SK-N-SH (cell line): ENCODE measurements around the gene CABP1. TPM values are rescaled to one million over a fixed set of nuclear protein-coding genes. Genes with fewer than 3 reads are reported as not detected.

Experiments
- CTCF ChIA-PET: fragments of 300-600, 350-600 bp; formaldehyde crosslinking; extraction: SDS; loops from one replicate; lab custom pipeline; 2021; lab: Yijun Ruan, JAX
- POLR2A ChIA-PET: fragments of 350-600 bp; sonication (Branson Sonifier 250); formaldehyde crosslinking; extraction: SDS; loops from one replicate; lab custom pipeline; 2020; ENCODE audit warnings: antibody characterized with exemption, inconsistent platforms; lab: Yijun Ruan, JAX
- DNase-seq: peaks from one replicate; pipeline ENCODE4 v3.0.0; 2012
- H2AFZ ChIP-seq: fragments of 200-600 bp; sonication (generic); 2 replicates; pipeline ENCODE4 v1.8.1; 2016; ENCODE audit warnings: antibody characterized with exemption, mild to moderate bottlenecking, low read depth
- H3F3A ChIP-seq: fragments of 200-600 bp; sonication (generic); replicated peaks from 2 replicates; pipeline ENCODE3; 2016; ENCODE audit warnings: antibody characterized with exemption, mild to moderate bottlenecking; ENCODE audit not compliant: insufficient read depth
- H3K27ac ChIP-seq, 2 experiments: fragments of 200-500 bp in 1 of 2; fragments of 200-600 bp in 1 of 2; sonication (Bioruptor generic) in 1 of 2; sonication (generic), shearing (Covaris generic) in 1 of 2; 2 replicates each; pipeline versions ENCODE4 v1.5.1 to v1.6.1; 2014 to 2016; ENCODE audit warnings: low read depth in 2 of 2, inconsistent platforms in 1 of 2, low read length in 1 of 2, mild to moderate bottlenecking in 1 of 2, mixed read lengths in 1 of 2
- H3K27me3 ChIP-seq: fragments of 200-600 bp; sonication (generic), shearing (Covaris generic); 2 replicates; pipeline ENCODE4 v1.6.1; 2016; ENCODE audit warnings: mixed run types; ENCODE audit not compliant: insufficient read depth
- H3K36me3 ChIP-seq, 2 experiments: fragments of 200-500 bp in 1 of 2; fragments of 200-600 bp in 1 of 2; sonication (Bioruptor generic) in 1 of 2; sonication (generic) in 1 of 2; replicated peaks in 1 of 2; 2 replicates each; pipeline versions ENCODE3 to v1.5.1; 2014 to 2016; ENCODE audit warnings: low read length in 1 of 2, mild to moderate bottlenecking in 1 of 2; ENCODE audit not compliant: insufficient read depth in 2 of 2, control insufficient read depth in 1 of 2
- H3K4me1 ChIP-seq, 2 experiments: fragments of 200-500 bp in 1 of 2; fragments of 200-600 bp in 1 of 2; sonication (Bioruptor generic) in 1 of 2; sonication (generic), shearing (Covaris generic) in 1 of 2; 2 replicates each; pipeline versions ENCODE4 v1.5.1 to v1.6.1; 2014 to 2016; ENCODE audit warnings: low read depth in 1 of 2, low read length in 1 of 2, mixed run types in 1 of 2; ENCODE audit not compliant: insufficient read depth in 2 of 2, control insufficient read depth in 1 of 2
- H3K4me2 ChIP-seq: fragments of 200-600 bp; sonication (generic), shearing (Covaris generic); 2 replicates; pipeline ENCODE4 v1.6.1; 2017; ENCODE audit warnings: mixed run types
- H3K4me3 ChIP-seq, 2 experiments: fragments of 200-500 bp in 1 of 2; fragments of 200-600 bp in 1 of 2; sonication (Bioruptor generic) in 1 of 2; sonication (generic), shearing (Covaris generic) in 1 of 2; 2 replicates each; pipeline versions ENCODE4 v1.5.1 to v1.8.1; 2014 to 2016; ENCODE audit warnings: low read depth in 2 of 2, inconsistent platforms in 1 of 2, low read length in 1 of 2, mild to moderate bottlenecking in 1 of 2, mixed read lengths in 1 of 2, moderate library complexity in 1 of 2
- H3K79me2 ChIP-seq: fragments of 200-600 bp; sonication (generic); 2 replicates; pipeline ENCODE4 v1.8.1; 2017; ENCODE audit warnings: mild to moderate bottlenecking; ENCODE audit not compliant: insufficient read depth
- H3K9ac ChIP-seq: fragments of 200-600 bp; sonication (generic); 2 replicates; pipeline ENCODE4 v1.6.1; 2017; ENCODE audit warnings: mixed run types
- H3K9me2 ChIP-seq: fragments of 200-600 bp; sonication (generic); 2 replicates; pipeline ENCODE4 v1.6.1; 2017; ENCODE audit warnings: mixed run types
- H3K9me3 ChIP-seq: fragments of 200-600 bp; sonication (generic); 2 replicates; pipeline ENCODE4 v1.6.1; 2017; ENCODE audit warnings: mixed run types, mild to moderate bottlenecking, moderate library complexity
- H4K20me1 ChIP-seq: fragments of 200-600 bp; sonication (generic); 2 replicates; pipeline ENCODE4 v1.6.1; 2017; ENCODE audit warnings: mild to moderate bottlenecking, mixed run types; ENCODE audit not compliant: insufficient read depth
- CHD2 ChIP-seq: fragments of 150-350 bp; IDR thresholded peaks from 2 replicates; pipeline ENCODE4 v1.6.1; 2018; ENCODE audit warnings: low read length; ENCODE audit not compliant: partially characterized antibody
- RAD21 ChIP-seq: IDR thresholded peaks from 2 replicates; pipeline ENCODE4 v1.6.1; 2012; ENCODE audit warnings: mild to moderate bottlenecking, low read length
- SIN3A ChIP-seq: IDR thresholded peaks from 2 replicates; pipeline ENCODE4 v1.6.1; 2012; ENCODE audit warnings: low read depth, mild to moderate bottlenecking, low read length, moderate library complexity, borderline replicate concordance
- TAF1 ChIP-seq: IDR thresholded peaks from 2 replicates; pipeline ENCODE4 v1.6.1; 2012; ENCODE audit warnings: low read depth, mild to moderate bottlenecking, low read length, moderate library complexity, borderline replicate concordance
- YY1 ChIP-seq: IDR thresholded peaks from 2 replicates; pipeline ENCODE4 v1.4.0; 2012; ENCODE audit warnings: low read depth, mild to moderate bottlenecking
- WGBS: methylation state at CpG from one replicate; pipeline ENCODE4 v1.1.6; 2017; ENCODE audit warnings: low lambda C conversion rate; 5-methylcytosine and 5-hydroxymethylcytosine counted together
- polyA plus RNA-seq, 3 experiments: library from polyadenylated mRNA; depleted of rRNA; stranded (reverse); fragments of >200 nt; gene quantifications; 2 replicates each; pipeline ENCODE4 v1.2.3, GENCODE V29; 2012
- TF ChIP-seq, protein P1 (sequence below): IDR thresholded peaks from 2 replicates; pipeline ENCODE4 v1.6.1; 2012; ENCODE audit warnings: mild to moderate bottlenecking, low read depth, low read length, moderate library complexity
- TF ChIP-seq, protein P2 (sequence below): IDR thresholded peaks from 2 replicates; pipeline ENCODE4; 2012
- TF ChIP-seq, protein P3 (sequence below): IDR thresholded peaks from 2 replicates; pipeline ENCODE4 v1.4.0; 2012; ENCODE audit warnings: low read depth

The CABP1 gene
- polyA plus RNA-seq, 1 of the 3 experiments (the other 2 are of a cell fraction) = 0.08 TPM

GRCh38 chr12:120686690-120687577, 46.5 kb downstream of the CABP1 start, which contains the start of gene MLEC (continued):
- TF ChIP-seq, protein P1, sequence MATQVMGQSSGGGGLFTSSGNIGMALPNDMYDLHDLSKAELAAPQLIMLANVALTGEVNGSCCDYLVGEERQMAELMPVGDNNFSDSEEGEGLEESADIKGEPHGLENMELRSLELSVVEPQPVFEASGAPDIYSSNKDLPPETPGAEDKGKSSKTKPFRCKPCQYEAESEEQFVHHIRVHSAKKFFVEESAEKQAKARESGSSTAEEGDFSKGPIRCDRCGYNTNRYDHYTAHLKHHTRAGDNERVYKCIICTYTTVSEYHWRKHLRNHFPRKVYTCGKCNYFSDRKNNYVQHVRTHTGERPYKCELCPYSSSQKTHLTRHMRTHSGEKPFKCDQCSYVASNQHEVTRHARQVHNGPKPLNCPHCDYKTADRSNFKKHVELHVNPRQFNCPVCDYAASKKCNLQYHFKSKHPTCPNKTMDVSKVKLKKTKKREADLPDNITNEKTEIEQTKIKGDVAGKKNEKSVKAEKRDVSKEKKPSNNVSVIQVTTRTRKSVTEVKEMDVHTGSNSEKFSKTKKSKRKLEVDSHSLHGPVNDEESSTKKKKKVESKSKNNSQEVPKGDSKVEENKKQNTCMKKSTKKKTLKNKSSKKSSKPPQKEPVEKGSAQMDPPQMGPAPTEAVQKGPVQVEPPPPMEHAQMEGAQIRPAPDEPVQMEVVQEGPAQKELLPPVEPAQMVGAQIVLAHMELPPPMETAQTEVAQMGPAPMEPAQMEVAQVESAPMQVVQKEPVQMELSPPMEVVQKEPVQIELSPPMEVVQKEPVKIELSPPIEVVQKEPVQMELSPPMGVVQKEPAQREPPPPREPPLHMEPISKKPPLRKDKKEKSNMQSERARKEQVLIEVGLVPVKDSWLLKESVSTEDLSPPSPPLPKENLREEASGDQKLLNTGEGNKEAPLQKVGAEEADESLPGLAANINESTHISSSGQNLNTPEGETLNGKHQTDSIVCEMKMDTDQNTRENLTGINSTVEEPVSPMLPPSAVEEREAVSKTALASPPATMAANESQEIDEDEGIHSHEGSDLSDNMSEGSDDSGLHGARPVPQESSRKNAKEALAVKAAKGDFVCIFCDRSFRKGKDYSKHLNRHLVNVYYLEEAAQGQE = 0 out of 2 replicates have a peak, but pooled peaks have one; percentile 32
- TF ChIP-seq RAD21 = peak; percentile 33; the same call in 1 of the 2 replicates
- TF ChIP-seq TAF1 = peak; percentile 84
- peak; percentile 49 for TF ChIP-seq CHD2
- TF ChIP-seq YY1 = peak; percentile 61
- TF ChIP-seq, protein P2, sequence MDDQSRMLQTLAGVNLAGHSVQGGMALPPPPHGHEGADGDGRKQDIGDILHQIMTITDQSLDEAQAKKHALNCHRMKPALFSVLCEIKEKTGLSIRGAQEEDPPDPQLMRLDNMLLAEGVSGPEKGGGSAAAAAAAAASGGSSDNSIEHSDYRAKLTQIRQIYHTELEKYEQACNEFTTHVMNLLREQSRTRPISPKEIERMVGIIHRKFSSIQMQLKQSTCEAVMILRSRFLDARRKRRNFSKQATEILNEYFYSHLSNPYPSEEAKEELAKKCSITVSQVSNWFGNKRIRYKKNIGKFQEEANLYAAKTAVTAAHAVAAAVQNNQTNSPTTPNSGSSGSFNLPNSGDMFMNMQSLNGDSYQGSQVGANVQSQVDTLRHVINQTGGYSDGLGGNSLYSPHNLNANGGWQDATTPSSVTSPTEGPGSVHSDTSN = peak; percentile 42
- 0 out of 2 replicates have a peak, but pooled peaks have one; percentile 36 for TF ChIP-seq SIN3A
- TF ChIP-seq, all 33 proteins: peak for 19

- CTCF ChIA-PET = interaction anchor here (0.8 to 5.6 kb wide), 8 partner anchors 11 to 284 kb away, joined by 3 to 34 read pairs (median 4); no protein-coding TSS in a partner anchor
Measured at GRCh38 chr12:120687578-120688289, 47.3 kb downstream of the CABP1 start.

More at GRCh38 chr12:120687578-120688289, 47.3 kb downstream of the CABP1 start:
- H3K36me3 ChIP-seq = no peaks in the 10 kb centered on the region
- H3K9ac ChIP-seq = peak overlapping the region; percentile 88
- H3F3A ChIP-seq = peaks cover 4% of the 10 kb centered on the region
- peaks cover 57% of the 10 kb centered on the region for H3K79me2 ChIP-seq
- H3K4me1 ChIP-seq = peaks cover 4 to 21% of the 10 kb centered on the region in 2 experiments; a peak in 3 of 4 replicates
- H3K4me3 ChIP-seq = peak overlapping the region; percentile 87 to 90
- TF ChIP-seq, protein P3, sequence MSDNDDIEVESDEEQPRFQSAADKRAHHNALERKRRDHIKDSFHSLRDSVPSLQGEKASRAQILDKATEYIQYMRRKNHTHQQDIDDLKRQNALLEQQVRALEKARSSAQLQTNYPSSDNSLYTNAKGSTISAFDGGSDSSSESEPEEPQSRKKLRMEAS = 0 out of 2 replicates have a peak, but pooled peaks have one; percentile 27
- no peak for TF ChIP-seq TAF1
- TF ChIP-seq, all 33 proteins: peak for 1
- Histone ChIP-seq H3K27ac (peak overlapping the region; percentile 75 to 99), H3K27me3 (no peaks in the 10 kb centered on the region), H3K9me3 (no peaks in the 10 kb centered on the region), H3K9me2 (no peaks in the 10 kb centered on the region), H3K4me2 (peak overlapping the region; percentile 81), H2AFZ (peak overlapping the region; percentile 69; the same call in 1 of the 2 replicates), H4K20me1 (peaks cover 48% of the 10 kb centered on the region)
- WGBS = under 1% methylated on average over 20 of the region's 31 CpGs
- DNase-seq = no peak
- POLR2A ChIA-PET = interaction anchor here (1.2 kb wide), 1 partner anchor 38 kb away, joined by 5 read pairs; no protein-coding TSS in a partner anchor
